Natural killer cell (primary cell): ENCODE data around the gene KMT2A. TPM values are rescaled to one million over a fixed set of nuclear protein-coding genes. Genes with fewer than 3 reads are reported as not detected.

Experiments
- ATAC-seq, 3 donors: fragments of 150-1000 bp in 2 of 3; fragments of 200-7000 bp in 1 of 3; cut with Tn5 transposase; 1 replicate in 1 of 3; 2 replicates in 2 of 3; pipeline ENCODE4 v1.10.0; 2021; ENCODE audit warnings: mild to moderate bottlenecking in 2 of 3, moderate library complexity in 2 of 3
- DNase-seq, 2 donors: peaks; one replicate each; pipeline versions ENCODE4 v3.0.0 to v3.0.0-alpha.2; 2013 to 2021; ENCODE audit warnings: mixed read lengths in 1 of 2
- H3K27ac ChIP-seq: one replicate; pipeline ENCODE4 v1.5.1; 2013; ENCODE audit warnings: mild to moderate bottlenecking, low read length
- H3K27me3 ChIP-seq: one replicate; pipeline ENCODE4 v1.6.1; 2013; ENCODE audit warnings: low read length; ENCODE audit not compliant: control insufficient read depth, insufficient read depth
- H3K36me3 ChIP-seq: one replicate; pipeline ENCODE4 v1.6.1; 2013; ENCODE audit warnings: low read length; ENCODE audit not compliant: control insufficient read depth, insufficient read depth
- H3K4me1 ChIP-seq: one replicate; pipeline ENCODE4 v1.6.1; 2013; ENCODE audit warnings: low read length; ENCODE audit not compliant: control insufficient read depth, insufficient read depth
- H3K4me3 ChIP-seq: one replicate; pipeline ENCODE4 v1.5.1; 2013; ENCODE audit warnings: low read length
- H3K9me3 ChIP-seq: one replicate; pipeline ENCODE4 v1.6.1; 2013; ENCODE audit warnings: low read length; ENCODE audit not compliant: control insufficient read depth, insufficient read depth
- H3K27ac Mint-ChIP-seq, 2 donors: one replicate each; pipeline ENCODE4 v1.8.0; 2022; ENCODE audit warnings: mild to moderate bottlenecking in 2 of 2, mixed read lengths in 2 of 2, moderate library complexity in 1 of 2
- H3K27me3 Mint-ChIP-seq, 2 donors: one replicate each; pipeline ENCODE4 v1.8.0; 2022; ENCODE audit warnings: low read depth in 2 of 2, mixed read lengths in 2 of 2
- H3K36me3 Mint-ChIP-seq: one replicate; pipeline ENCODE4 v1.8.0; 2022; ENCODE audit warnings: mixed read lengths
- H3K4me1 Mint-ChIP-seq, 2 donors: one replicate each; pipeline ENCODE4 v1.8.0; 2022; ENCODE audit warnings: mixed read lengths in 2 of 2
- H3K4me3 Mint-ChIP-seq: one replicate; pipeline ENCODE4 v1.8.0; 2022; ENCODE audit warnings: mild to moderate bottlenecking, moderate library complexity, mixed read lengths
- H3K9me3 Mint-ChIP-seq, 2 donors: one replicate each; pipeline ENCODE4 v1.8.0; 2022; ENCODE audit warnings: mixed read lengths in 2 of 2
- WGBS: methylation state at CpG from one replicate; pipeline ENCODE4 v1.1.7; 2013; ENCODE audit warnings: missing lambda C conversion rate; ENCODE audit not compliant: insufficient coverage; 5-methylcytosine and 5-hydroxymethylcytosine counted together
- intact Hi-C: fragments of 100-400 bp; cut with micrococcal nuclease; formaldehyde crosslinking; loops from one replicate; pipeline ENCODE4 v1.14.2; 2022
- total RNA-seq, 4 donors: library from RNA; stranded (reverse); fragments of 120-200 nt in 1 of 4; gene quantifications; one replicate each; pipeline versions ENCODE4 v1.2.3 to v1.2.4, GENCODE V29; 2013 to 2022
- TF ChIP-seq, protein P1 (sequence below): fragments of 200-600 bp; IDR thresholded peaks from one replicate; pipeline ENCODE4 v1.8.0; 2022; ENCODE audit warnings: antibody characterized with exemption

The KMT2A gene
- total RNA-seq, 3 donors from 2014 or later (not counting 1 experiment from before 2014, with no cell fraction given): 146 to 176 (median 157) TPM

DNA sequence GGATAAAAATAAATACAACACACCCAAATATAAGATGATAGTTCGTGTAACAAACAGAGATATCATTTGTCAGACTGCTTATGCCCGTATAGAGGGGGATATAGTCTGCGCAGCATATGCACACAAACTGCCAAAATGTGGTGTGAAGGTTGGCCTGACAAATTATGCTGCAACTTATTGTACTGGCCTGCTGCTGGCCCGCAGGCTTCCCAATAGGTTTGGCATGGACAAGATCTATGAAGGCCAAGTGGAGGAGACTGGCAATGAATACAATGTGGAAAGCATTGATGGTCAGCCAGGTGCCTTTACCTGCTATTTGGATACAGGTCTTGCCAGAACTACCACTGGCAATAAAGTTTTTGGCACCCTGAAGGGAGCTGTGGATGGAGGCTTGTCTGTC, 124.5 kb downstream of the KMT2A start:
- WGBS: 95% methylated on average over 4 of the region's 4 CpGs
- intact Hi-C loops: no loop called here

DNA sequence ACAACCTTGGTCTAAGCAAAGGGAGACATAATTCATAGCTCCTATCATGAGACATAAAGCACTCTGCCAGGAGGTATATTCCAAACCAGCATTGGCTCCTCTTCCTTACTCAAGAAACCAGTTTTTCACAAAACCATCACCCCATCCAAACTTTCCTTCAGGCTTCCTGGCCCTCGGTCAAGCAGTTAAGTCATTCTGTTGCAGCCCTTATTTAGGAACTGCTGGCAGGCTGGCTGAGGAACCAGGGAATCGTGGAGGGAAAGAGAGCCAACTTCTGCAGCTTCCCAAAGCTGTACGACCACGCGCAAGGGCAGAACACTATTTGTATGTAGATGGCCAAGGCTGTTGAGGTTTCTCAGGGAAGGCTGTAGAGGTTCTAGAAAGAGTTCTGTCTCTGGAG, 128.8 kb downstream of the KMT2A start:
- Mint-ChIP-seq H3K27ac (peak overlapping the region; percentile 77 to 95), H3K4me3 (peak overlapping the region; percentile 88), H3K36me3 (no peaks in the 10 kb centered on the region), H3K9me3 (no peaks in the 10 kb centered on the region), H3K4me1 (peaks cover 0 to 13% of the 10 kb centered on the region in 2 donors), H3K27me3 (no peaks in the 10 kb centered on the region)
- H3K27ac ChIP-seq: no peak overlapping the region
- TF ChIP-seq, protein P1, sequence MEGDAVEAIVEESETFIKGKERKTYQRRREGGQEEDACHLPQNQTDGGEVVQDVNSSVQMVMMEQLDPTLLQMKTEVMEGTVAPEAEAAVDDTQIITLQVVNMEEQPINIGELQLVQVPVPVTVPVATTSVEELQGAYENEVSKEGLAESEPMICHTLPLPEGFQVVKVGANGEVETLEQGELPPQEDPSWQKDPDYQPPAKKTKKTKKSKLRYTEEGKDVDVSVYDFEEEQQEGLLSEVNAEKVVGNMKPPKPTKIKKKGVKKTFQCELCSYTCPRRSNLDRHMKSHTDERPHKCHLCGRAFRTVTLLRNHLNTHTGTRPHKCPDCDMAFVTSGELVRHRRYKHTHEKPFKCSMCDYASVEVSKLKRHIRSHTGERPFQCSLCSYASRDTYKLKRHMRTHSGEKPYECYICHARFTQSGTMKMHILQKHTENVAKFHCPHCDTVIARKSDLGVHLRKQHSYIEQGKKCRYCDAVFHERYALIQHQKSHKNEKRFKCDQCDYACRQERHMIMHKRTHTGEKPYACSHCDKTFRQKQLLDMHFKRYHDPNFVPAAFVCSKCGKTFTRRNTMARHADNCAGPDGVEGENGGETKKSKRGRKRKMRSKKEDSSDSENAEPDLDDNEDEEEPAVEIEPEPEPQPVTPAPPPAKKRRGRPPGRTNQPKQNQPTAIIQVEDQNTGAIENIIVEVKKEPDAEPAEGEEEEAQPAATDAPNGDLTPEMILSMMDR: no peak
- DNase-seq (peak in 1 of 2 donors; percentile 15), ATAC-seq (no peak)
- no peak overlapping the region for H3K4me3 ChIP-seq
- no peaks in the 10 kb centered on the region for H3K27me3 ChIP-seq
- H3K9me3 ChIP-seq: no peaks in the 10 kb centered on the region
- 72% methylated on average over 5 of the region's 5 CpGs for WGBS
- H3K36me3 ChIP-seq: no peaks in the 10 kb centered on the region
- intact Hi-C loops: no loop called here
- peaks cover 7% of the 10 kb centered on the region for H3K4me1 ChIP-seq

More for the DNA sequence above, 124.5 kb downstream of the KMT2A start:
- DNase-seq (no peak), ATAC-seq (no peak)
- Histone ChIP-seq H3K27ac (no peak overlapping the region), H3K36me3 (peaks cover 7% of the 10 kb centered on the region), H3K9me3 (no peaks in the 10 kb centered on the region), H3K4me3 (no peak overlapping the region), H3K27me3 (no peaks in the 10 kb centered on the region), H3K4me1 (peaks cover 7% of the 10 kb centered on the region)
- Mint-ChIP-seq H3K4me3 (no peak overlapping the region), H3K4me1 (peaks cover 0 to 11% of the 10 kb centered on the region in 2 donors), H3K27me3 (no peaks in the 10 kb centered on the region), H3K27ac (no peak overlapping the region), H3K9me3 (no peaks in the 10 kb centered on the region), H3K36me3 (no peaks in the 10 kb centered on the region)
- TF ChIP-seq, protein P1: no peak

DNA sequence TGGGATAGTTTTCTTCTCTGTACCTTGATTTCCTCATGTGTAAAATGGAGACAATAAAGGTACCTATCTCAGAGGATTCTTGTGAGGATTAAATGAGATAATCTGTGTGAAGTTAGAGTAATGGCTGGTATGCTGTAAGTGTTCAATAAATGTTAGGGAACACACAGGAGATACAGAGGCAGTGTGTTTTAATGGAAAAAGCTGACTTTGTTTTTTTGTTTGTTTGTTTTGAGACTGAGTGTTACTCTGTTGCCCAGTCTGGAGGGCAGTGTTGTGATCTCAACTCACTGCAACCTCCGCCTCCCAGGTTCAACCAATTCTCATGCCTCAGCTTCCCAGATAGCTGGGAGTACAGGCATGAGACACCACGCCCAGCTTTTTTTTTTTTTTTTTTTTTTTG, 133.4 kb downstream of the KMT2A start:
- H3K36me3 Mint-ChIP-seq: no peaks in the 10 kb centered on the region

More for the DNA sequence above, 133.4 kb downstream of the KMT2A start:
- no peak overlapping the region for H3K27ac ChIP-seq
- Mint-ChIP-seq H3K9me3 (no peaks in the 10 kb centered on the region), H3K4me3 (no peak overlapping the region), H3K27ac (no peak overlapping the region), H3K4me1 (peaks cover 25 to 34% of the 10 kb centered on the region in 2 donors), H3K27me3 (no peaks in the 10 kb centered on the region)
- WGBS: 91% methylated on average over 2 of the region's 2 CpGs
- no peaks in the 10 kb centered on the region for H3K36me3 ChIP-seq
- no peak overlapping the region for H3K4me3 ChIP-seq
- DNase-seq (no peak), ATAC-seq (no peak)
- intact Hi-C loops: loop anchor here (5.0 kb wide), 1 partner anchor 38 kb away; the partner anchor contains the start of gene PHLDB1
- H3K9me3 ChIP-seq: no peaks in the 10 kb centered on the region
- TF ChIP-seq, protein P1: no peak
- no peaks in the 10 kb centered on the region for H3K27me3 ChIP-seq
- peaks cover 16% of the 10 kb centered on the region for H3K4me1 ChIP-seq
